ENCODE measurements around the gene PPARD.

DNA sequence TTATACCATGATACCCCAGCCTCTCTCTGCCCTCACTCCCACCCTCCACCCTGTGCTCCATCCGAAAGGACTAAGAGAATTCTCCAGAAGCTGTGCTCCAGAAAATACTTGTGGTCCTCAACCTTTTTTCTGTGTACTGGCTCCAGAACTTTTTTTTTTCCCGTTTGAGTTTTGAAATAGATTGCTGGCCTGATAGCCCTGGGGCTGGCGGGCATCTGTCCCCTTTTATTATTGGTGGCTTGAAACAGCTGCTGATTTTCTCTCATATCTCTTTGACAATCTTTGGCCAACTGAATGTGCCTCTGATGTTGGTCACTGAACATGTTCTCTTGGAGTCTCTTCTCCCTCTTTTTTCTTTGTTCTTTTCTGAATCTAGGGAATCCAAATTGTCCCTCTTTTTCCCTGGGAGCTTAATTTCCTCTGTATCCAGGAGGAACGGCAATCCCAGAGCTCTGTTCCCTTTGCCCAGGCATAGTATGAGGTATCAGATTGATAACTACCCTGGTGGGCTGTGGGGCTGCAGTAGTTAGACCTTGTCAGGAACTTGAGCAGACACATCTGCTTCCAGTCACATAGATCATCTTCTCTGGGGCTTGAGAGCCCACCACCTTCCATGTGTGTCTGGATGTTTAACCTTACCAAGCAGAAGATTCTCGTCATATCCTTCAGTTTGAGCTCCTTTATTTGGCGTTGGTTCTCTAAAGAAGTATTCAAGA is 1.6 kb downstream of the PPARD start:
- TF ChIP-seq, protein P1, sequence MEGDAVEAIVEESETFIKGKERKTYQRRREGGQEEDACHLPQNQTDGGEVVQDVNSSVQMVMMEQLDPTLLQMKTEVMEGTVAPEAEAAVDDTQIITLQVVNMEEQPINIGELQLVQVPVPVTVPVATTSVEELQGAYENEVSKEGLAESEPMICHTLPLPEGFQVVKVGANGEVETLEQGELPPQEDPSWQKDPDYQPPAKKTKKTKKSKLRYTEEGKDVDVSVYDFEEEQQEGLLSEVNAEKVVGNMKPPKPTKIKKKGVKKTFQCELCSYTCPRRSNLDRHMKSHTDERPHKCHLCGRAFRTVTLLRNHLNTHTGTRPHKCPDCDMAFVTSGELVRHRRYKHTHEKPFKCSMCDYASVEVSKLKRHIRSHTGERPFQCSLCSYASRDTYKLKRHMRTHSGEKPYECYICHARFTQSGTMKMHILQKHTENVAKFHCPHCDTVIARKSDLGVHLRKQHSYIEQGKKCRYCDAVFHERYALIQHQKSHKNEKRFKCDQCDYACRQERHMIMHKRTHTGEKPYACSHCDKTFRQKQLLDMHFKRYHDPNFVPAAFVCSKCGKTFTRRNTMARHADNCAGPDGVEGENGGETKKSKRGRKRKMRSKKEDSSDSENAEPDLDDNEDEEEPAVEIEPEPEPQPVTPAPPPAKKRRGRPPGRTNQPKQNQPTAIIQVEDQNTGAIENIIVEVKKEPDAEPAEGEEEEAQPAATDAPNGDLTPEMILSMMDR (IDR thresholded peaks at IDR 0.05): no peak
- no peak for TF ChIP-seq POLR2A (IDR thresholded peaks at IDR 0.05)

Measured in Peyer's patch (tissue), 4 donors.